GM12878 (cell line): Measurements from ENCODE around the gene ADAMTS13. TPM values are rescaled to one million over a fixed set of nuclear protein-coding genes. Genes with fewer than 3 reads are reported as not detected.

Source experiments
- ATAC-seq: fragments of 200-7000 bp; cut with Tn5 transposase; 3 replicates; pipeline ENCODE4 v1.9.1; 2020; ENCODE audit warnings: mild to moderate bottlenecking, moderate library complexity
- BruUV-seq: library from RNA; stranded (reverse); fragments of 400-500 nt; replicated peaks from 2 replicates; lab custom pipeline; 2021; lab: Mats Ljungman, UMichigan
- CTCF ChIA-PET: fragments of 300-600 bp; sonication (Branson Sonifier 250); formaldehyde crosslinking; extraction: SDS; loops from one replicate; lab custom pipeline; 2021; ENCODE audit warnings: inconsistent platforms; lab: Yijun Ruan, JAX
- POLR2A ChIA-PET: fragments of 350-600 bp; formaldehyde crosslinking; extraction: SDS; loops from one replicate; lab custom pipeline; 2021; ENCODE audit warnings: inconsistent platforms; lab: Charles Lee
- RAD21 ChIA-PET: fragments of 300-600 bp; sonication (Branson Sonifier 250); formaldehyde crosslinking; loops from one replicate; lab custom pipeline; 2023; ENCODE audit warnings: antibody characterized with exemption; ENCODE audit not compliant: unreplicated experiment; lab: Charles Lee
- SMC1A ChIA-PET: fragments of 300-600 bp; sonication (Branson Sonifier 250); formaldehyde crosslinking; loops from one replicate; lab custom pipeline; 2023; ENCODE audit not compliant: unreplicated experiment, uncharacterized antibody; lab: Charles Lee
- DNase-seq: peaks from one replicate; pipeline ENCODE4 v3.0.0-alpha.2; 2011; ENCODE audit warnings: low read depth, low spot score
- FAIRE-seq: peaks from 3 replicates; lab custom pipeline; 2011; peaks lifted over from hg19 to GRCh38; lab: Jason Lieb, UNC
- H2AFZ ChIP-seq: 2 replicates; pipeline ENCODE4 v1.6.0; 2011; ENCODE audit warnings: low read depth, low read length, control low read depth; ENCODE audit not compliant: control insufficient read depth
- H3K27ac ChIP-seq: 2 replicates; pipeline ENCODE4 v1.5.1; 2011; ENCODE audit warnings: control low read depth; ENCODE audit not compliant: control insufficient read depth, insufficient read depth
- H3K27me3 ChIP-seq, 2 experiments: replicated peaks in 1 of 2; 2 replicates each; pipeline versions ENCODE4 v1.6.0 to v1.6.1; 2011; ENCODE audit warnings: low read length in 1 of 2; ENCODE audit not compliant: control insufficient read depth in 2 of 2, insufficient read depth in 2 of 2
- H3K36me3 ChIP-seq, 2 experiments: 2 replicates each; pipeline ENCODE4 v1.5.1; 2011; ENCODE audit warnings: low read length in 1 of 2; ENCODE audit not compliant: control insufficient read depth in 2 of 2, insufficient read depth in 2 of 2
- H3K4me1 ChIP-seq: 2 replicates; pipeline ENCODE4 v1.6.1; 2011; ENCODE audit warnings: mild to moderate bottlenecking, low read length, moderate library complexity, mixed read lengths; ENCODE audit not compliant: control insufficient read depth, insufficient read depth
- H3K4me2 ChIP-seq: 2 replicates; pipeline ENCODE4 v1.6.0; 2011; ENCODE audit warnings: control low read depth; ENCODE audit not compliant: control insufficient read depth, insufficient read depth
- H3K4me3 ChIP-seq: fragments of 200-600 bp; sonication (generic); 2 replicates; pipeline ENCODE4 v1.5.1; 2016
- H3K79me2 ChIP-seq: 2 replicates; pipeline ENCODE4 v1.6.0; 2011; ENCODE audit warnings: low read length; ENCODE audit not compliant: control insufficient read depth, insufficient read depth
- H3K9ac ChIP-seq: 2 replicates; pipeline ENCODE4 v1.8.0; 2011; ENCODE audit warnings: low read length, control low read depth, mixed read lengths; ENCODE audit not compliant: control insufficient read depth, insufficient read depth
- H3K9me3 ChIP-seq: replicated peaks from 3 replicates; pipeline ENCODE4 v1.5.1; 2011; ENCODE audit warnings: mild to moderate bottlenecking, low read length; ENCODE audit not compliant: control insufficient read depth, insufficient read depth
- H4K20me1 ChIP-seq: 2 replicates; pipeline ENCODE4 v1.6.0; 2011; ENCODE audit not compliant: control insufficient read depth, insufficient read depth
- EP300 ChIP-seq, 2 experiments: fragments of 150-350 bp in 1 of 2; IDR thresholded peaks; 2 replicates each; pipeline ENCODE4 v1.6.1; 2011 to 2012; ENCODE audit warnings: low read depth in 2 of 2, low read length in 2 of 2, borderline replicate concordance in 1 of 2, improper control_type of control experiment in 1 of 2, inconsistent platforms in 1 of 2; ENCODE audit not compliant: control insufficient read depth in 1 of 2
- IKZF2 ChIP-seq, 2 experiments: fragments of 450-650 bp; IDR thresholded peaks; 2 replicates each; pipeline ENCODE4 v1.6.1; 2017; ENCODE audit warnings: mild to moderate bottlenecking in 2 of 2, moderate library complexity in 2 of 2
- JUND ChIP-seq: IDR thresholded peaks from 2 replicates; pipeline ENCODE4 v1.6.1; 2012; ENCODE audit warnings: low read depth, mild to moderate bottlenecking, low read length, improper control_type of control experiment, moderate library complexity
- MYC ChIP-seq: IDR thresholded peaks from 2 replicates; pipeline ENCODE4 v1.6.1; 2011; ENCODE audit warnings: mild to moderate bottlenecking, low read length, moderate library complexity, inconsistent platforms; ENCODE audit not compliant: insufficient read depth, insufficient replicate concordance, insufficient read length, severe bottlenecking
- NBN ChIP-seq: fragments of 450-650 bp; IDR thresholded peaks from 2 replicates; pipeline ENCODE4 v1.6.1; 2016
- NFIC ChIP-seq: IDR thresholded peaks from 2 replicates; pipeline ENCODE4 v1.6.1; 2012; ENCODE audit warnings: low read depth, mild to moderate bottlenecking, inconsistent platforms, low read length, moderate library complexity
- NFXL1 ChIP-seq: fragments of 450-650 bp; IDR thresholded peaks from 2 replicates; pipeline ENCODE4 v1.6.1; 2017; ENCODE audit warnings: antibody characterized with exemption, mild to moderate bottlenecking, borderline replicate concordance
- PML ChIP-seq: IDR thresholded peaks from 2 replicates; pipeline ENCODE4 v1.6.1; 2012; ENCODE audit warnings: low read length, inconsistent platforms
- RAD21 ChIP-seq: IDR thresholded peaks from 2 replicates; pipeline ENCODE4 v1.6.1; 2011; ENCODE audit warnings: mild to moderate bottlenecking, low read depth, low read length, moderate library complexity; ENCODE audit not compliant: insufficient read depth
- RAD51 ChIP-seq: fragments of 450-650 bp; IDR thresholded peaks from 2 replicates; pipeline ENCODE4 v1.6.1; 2016; ENCODE audit warnings: moderate library complexity, mild to moderate bottlenecking, inconsistent platforms
- RBBP5 ChIP-seq: fragments of 200-600 bp; sonication (generic); conservative IDR thresholded peaks from 2 replicates; pipeline ENCODE4 v1.6.1; 2016
- RUNX3 ChIP-seq: IDR thresholded peaks from 2 replicates; pipeline ENCODE4 v1.6.1; 2012; ENCODE audit warnings: low read length, inconsistent platforms
- TAF1 ChIP-seq: IDR thresholded peaks from 2 replicates; pipeline ENCODE4 v1.6.1; 2011; ENCODE audit warnings: mild to moderate bottlenecking, low read depth, low read length, borderline replicate concordance
- TCF3 ChIP-seq: IDR thresholded peaks from 2 replicates; pipeline ENCODE4 v1.6.1; 2012; ENCODE audit warnings: low read depth, mild to moderate bottlenecking, low read length, borderline replicate concordance; ENCODE audit not compliant: insufficient read depth
- TCF7 ChIP-seq: IDR thresholded peaks from 2 replicates; pipeline ENCODE4 v1.6.1; 2014; ENCODE audit warnings: antibody characterized with exemption, borderline replicate concordance
- WGBS: methylation state at CpG from one replicate; pipeline ENCODE4 v1.1.6; 2016; ENCODE audit warnings: low lambda C conversion rate; ENCODE audit not compliant: insufficient replicate concordance, insufficient coverage; ENCODE audit errors: missing lambda C conversion rate; 5-methylcytosine and 5-hydroxymethylcytosine counted together
- in situ Hi-C: fragments of 300-500 bp; cut with MboI; formaldehyde crosslinking; loops from 9 replicates; pipeline ENCODE4 v1.14.3; 2018; ENCODE audit warnings: mixed read lengths
- intact Hi-C: fragments of 100-400 bp; cut with micrococcal nuclease; formaldehyde crosslinking; loops from one replicate; pipeline ENCODE4 v1.14.2; 2022; ENCODE audit not compliant: unreplicated experiment
- polyA plus RNA-seq, 11 experiments: library from polyadenylated mRNA; depleted of rRNA in 4 of 11; unstranded in 6 of 11; stranded (reverse) in 5 of 11; fragments of >200 nt; fragmentation: Nextera tagmentation in 4 of 11; fragmentation: Illumina TruSeq in 1 of 11; extraction: Ambion mirVana in 4 of 11; extraction: Trizol in 1 of 11; gene quantifications; 1 replicate in 1 of 11; 2 replicates in 10 of 11; pipeline versions ENCODE4 v1.2.1 to v1.2.3, GENCODE V29; 2011 to 2016; ENCODE audit warnings: inconsistent platforms in 2 of 11, missing spikeins in 2 of 11, low read depth in 1 of 11
- total RNA-seq, 4 experiments: library from RNA; depleted of rRNA in 3 of 4; stranded (reverse); fragments of >200 nt in 3 of 4; fragmentation: Illumina TruSeq in 1 of 4; extraction: Trizol in 1 of 4; gene quantifications; 2 replicates each; pipeline versions ENCODE4 v1.2.1 to v1.2.3, GENCODE V29; 2013 to 2021
- TF ChIP-seq, protein P1 (sequence below): IDR thresholded peaks from 2 replicates; pipeline ENCODE4 v1.6.1; 2011; ENCODE audit warnings: low read depth, mild to moderate bottlenecking, low read length, moderate library complexity, borderline replicate concordance; ENCODE audit errors: extremely low read depth
- TF ChIP-seq, protein P2 (sequence below): IDR thresholded peaks from 2 replicates; pipeline ENCODE4 v1.6.1; 2012; ENCODE audit warnings: low read length, inconsistent platforms
- TF ChIP-seq, protein P3 (sequence below): fragments of 450-650 bp; IDR thresholded peaks from 2 replicates; pipeline ENCODE4 v1.6.1; 2018; ENCODE audit warnings: borderline replicate concordance, mild to moderate bottlenecking; ENCODE audit not compliant: partially characterized antibody

The ADAMTS13 gene
- total and polyA plus RNA-seq, 10 of the 15 experiments (the other 5 are each of a cell fraction or from before 2014, with no cell fraction given): 0.08 to 2.4 (median 0.28) TPM

DNA sequence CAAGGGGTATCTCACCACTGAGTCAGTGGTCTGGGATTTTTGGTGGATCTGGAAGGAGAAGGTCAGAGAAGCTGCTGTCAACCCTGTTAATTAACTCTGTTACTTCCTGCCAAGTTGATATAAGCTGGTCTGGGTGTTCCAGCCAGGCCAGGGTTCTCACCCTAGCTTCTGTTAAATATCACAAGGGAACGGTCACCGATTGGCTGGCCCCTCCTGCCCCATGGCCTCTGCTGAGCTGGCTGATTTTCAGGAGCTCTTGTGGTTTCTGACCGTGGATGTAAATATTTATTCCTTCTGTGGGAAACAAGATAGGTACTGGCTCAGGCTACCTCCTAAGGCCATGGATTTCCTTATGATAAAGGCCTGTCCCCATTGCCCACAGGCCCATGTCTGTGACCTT lies 1.0 kb downstream of the ADAMTS13 start:
- DNase-seq (no peak), ATAC-seq (no peak), FAIRE-seq (no peak)
- in situ Hi-C loops (no loop called here), intact Hi-C loops (no loop called here)
- Histone ChIP-seq H3K9ac (no peak overlapping the region), H3K36me3 (no peaks in the 10 kb centered on the region), H3K27me3 (no peaks in the 10 kb centered on the region; a peak in 1 of 4 replicates), H4K20me1 (no peaks in the 10 kb centered on the region), H3K4me3 (no peak overlapping the region), H3K79me2 (peaks cover under 1% of the 10 kb centered on the region), H2AFZ (no peak overlapping the region), H3K9me3 (no peaks in the 10 kb centered on the region; the same call in 1 of the 3 replicates), H3K27ac (no peak overlapping the region), H3K4me2 (no peak overlapping the region), H3K4me1 (peaks cover 32% of the 10 kb centered on the region)
- 91% methylated on average over 3 of the region's 3 CpGs for WGBS
- BruUV-seq: no TSS peak
- CTCF ChIA-PET: interaction anchor here (1.1 to 1.2 kb wide), 2 partner anchors 55 to 571 kb away, joined by 3 read pairs; partner anchors contain the start of gene SLC2A6
- SMC1A ChIA-PET: interaction anchor here (0.9 to 2.3 kb wide), 3 partner anchors 14 to 37 kb away, joined by 3 to 6 read pairs (median 5); partner anchors contain the start of gene CACFD1
- RAD21 ChIA-PET: interaction anchor here (1.8 kb wide), 1 partner anchor 55 kb away, joined by 10 read pairs; the partner anchor contains the start of gene SLC2A6
- POLR2A ChIA-PET: interaction anchor here (0.6 to 2.6 kb wide), 4 partner anchors 9 to 1264 kb away, joined by 3 to 12 read pairs (median 6); partner anchors contain the start of gene SLC2A6
- TF ChIP-seq NBN (no peak), NFIC (no peak), RUNX3 (no peak), MYC (no peak), JUND (no peak), TCF3 (no peak), RBBP5 (no peak), RAD51 (no peak), PML (no peak), TCF7 (no peak), NFXL1 (no peak), RAD21 (no peak), IKZF2 (IDR thresholded peaks at IDR 0.05) (no peak), TAF1 (no peak), EP300 (IDR thresholded peaks at IDR 0.05; ENCODE audit: borderline replicate concordance in 1 of 2, control insufficient read depth in 1 of 2, low read depth in 2 of 2, low read length in 2 of 2) (no peak)
- TF ChIP-seq, protein P1, sequence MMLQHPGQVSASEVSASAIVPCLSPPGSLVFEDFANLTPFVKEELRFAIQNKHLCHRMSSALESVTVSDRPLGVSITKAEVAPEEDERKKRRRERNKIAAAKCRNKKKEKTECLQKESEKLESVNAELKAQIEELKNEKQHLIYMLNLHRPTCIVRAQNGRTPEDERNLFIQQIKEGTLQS: no peak
- TF ChIP-seq, protein P2, sequence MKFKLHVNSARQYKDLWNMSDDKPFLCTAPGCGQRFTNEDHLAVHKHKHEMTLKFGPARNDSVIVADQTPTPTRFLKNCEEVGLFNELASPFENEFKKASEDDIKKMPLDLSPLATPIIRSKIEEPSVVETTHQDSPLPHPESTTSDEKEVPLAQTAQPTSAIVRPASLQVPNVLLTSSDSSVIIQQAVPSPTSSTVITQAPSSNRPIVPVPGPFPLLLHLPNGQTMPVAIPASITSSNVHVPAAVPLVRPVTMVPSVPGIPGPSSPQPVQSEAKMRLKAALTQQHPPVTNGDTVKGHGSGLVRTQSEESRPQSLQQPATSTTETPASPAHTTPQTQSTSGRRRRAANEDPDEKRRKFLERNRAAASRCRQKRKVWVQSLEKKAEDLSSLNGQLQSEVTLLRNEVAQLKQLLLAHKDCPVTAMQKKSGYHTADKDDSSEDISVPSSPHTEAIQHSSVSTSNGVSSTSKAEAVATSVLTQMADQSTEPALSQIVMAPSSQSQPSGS: no peak
- TF ChIP-seq, protein P3, sequence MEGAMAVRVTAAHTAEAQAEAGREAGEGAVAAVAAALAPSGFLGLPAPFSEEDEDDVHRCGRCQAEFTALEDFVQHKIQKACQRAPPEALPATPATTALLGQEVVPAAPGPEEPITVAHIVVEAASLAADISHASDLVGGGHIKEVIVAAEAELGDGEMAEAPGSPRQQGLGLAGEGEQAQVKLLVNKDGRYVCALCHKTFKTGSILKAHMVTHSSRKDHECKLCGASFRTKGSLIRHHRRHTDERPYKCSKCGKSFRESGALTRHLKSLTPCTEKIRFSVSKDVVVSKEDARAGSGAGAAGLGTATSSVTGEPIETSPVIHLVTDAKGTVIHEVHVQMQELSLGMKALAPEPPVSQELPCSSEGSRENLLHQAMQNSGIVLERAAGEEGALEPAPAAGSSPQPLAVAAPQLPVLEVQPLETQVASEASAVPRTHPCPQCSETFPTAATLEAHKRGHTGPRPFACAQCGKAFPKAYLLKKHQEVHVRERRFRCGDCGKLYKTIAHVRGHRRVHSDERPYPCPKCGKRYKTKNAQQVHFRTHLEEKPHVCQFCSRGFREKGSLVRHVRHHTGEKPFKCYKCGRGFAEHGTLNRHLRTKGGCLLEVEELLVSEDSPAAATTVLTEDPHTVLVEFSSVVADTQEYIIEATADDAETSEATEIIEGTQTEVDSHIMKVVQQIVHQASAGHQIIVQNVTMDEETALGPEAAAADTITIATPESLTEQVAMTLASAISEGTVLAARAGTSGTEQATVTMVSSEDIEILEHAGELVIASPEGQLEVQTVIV: no peak
